A673 (cell line): ENCODE measurements around the gene REG3A.

Experiments
- CTCF ChIP-seq: fragments of 300-800, 200-600 bp; sonication (generic); conservative IDR thresholded peaks from 2 replicates; pipeline ENCODE4 v1.5.1; 2017; ENCODE audit warnings: low read depth, mild to moderate bottlenecking, antibody characterized with exemption, low read length, moderate library complexity, mixed read lengths
- EZH2 ChIP-seq: fragments of 200-600 bp; sonication (generic); IDR thresholded peaks from 2 replicates; pipeline ENCODE4 v1.6.1; 2017; ENCODE audit warnings: borderline replicate concordance, low read depth, mild to moderate bottlenecking, mixed read lengths, antibody characterized with exemption, low read length; ENCODE audit not compliant: poor library complexity, severe bottlenecking

GRCh38 chr2:79128406-79128805 is 31.1 kb downstream of the REG3A start:
- TF ChIP-seq CTCF: no peak
- no peak for TF ChIP-seq EZH2
